Measurements from ENCODE around the gene HOXA6. TPM values are rescaled to one million over a fixed set of nuclear protein-coding genes. Genes with fewer than 3 reads are reported as not detected.

Gene HOXA6
- total and polyA plus RNA-seq, 10 of the 15 experiments (the other 5 are each of a cell fraction or from before 2014, with no cell fraction given) = 0.08 TPM; not detected in 9

DNA sequence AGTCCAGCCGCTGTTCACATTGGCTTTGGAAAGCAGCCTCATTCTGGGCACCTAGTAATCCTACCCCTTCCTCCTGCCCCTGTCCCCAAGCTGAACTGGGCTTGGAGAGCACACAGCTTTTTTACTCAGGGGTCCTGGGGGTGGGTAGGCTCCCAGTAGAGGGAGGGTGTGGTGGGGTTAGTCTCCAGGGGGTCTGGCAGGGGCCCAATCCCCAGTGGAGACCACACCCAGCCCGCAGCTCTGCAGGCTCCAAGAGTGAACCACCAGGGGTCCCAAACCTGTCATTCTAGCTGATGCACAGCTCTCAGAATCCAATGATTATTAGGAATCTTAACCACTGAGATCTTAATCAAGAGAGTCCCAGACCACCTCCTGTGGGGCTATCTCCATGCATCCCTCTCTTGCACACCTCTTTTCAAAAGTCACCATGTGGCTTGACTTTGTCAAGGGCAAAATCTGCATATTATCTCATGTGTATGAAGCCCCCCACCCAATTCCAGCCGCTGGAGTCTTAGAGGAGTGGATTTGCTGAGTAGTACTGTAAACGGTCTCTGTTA, 34.8 kb upstream of the HOXA6 start (continued):
- no peak for TF ChIP-seq CREB1 (IDR thresholded peaks at IDR 0.05; ENCODE audit: low read depth)
- TF ChIP-seq MAX (IDR thresholded peaks at IDR 0.05; ENCODE audit: low read depth, low read length) = no peak
- TF ChIP-seq, protein P1, sequence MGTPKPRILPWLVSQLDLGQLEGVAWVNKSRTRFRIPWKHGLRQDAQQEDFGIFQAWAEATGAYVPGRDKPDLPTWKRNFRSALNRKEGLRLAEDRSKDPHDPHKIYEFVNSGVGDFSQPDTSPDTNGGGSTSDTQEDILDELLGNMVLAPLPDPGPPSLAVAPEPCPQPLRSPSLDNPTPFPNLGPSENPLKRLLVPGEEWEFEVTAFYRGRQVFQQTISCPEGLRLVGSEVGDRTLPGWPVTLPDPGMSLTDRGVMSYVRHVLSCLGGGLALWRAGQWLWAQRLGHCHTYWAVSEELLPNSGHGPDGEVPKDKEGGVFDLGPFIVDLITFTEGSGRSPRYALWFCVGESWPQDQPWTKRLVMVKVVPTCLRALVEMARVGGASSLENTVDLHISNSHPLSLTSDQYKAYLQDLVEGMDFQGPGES (IDR thresholded peaks at IDR 0.05) = no peak
- TF ChIP-seq TCF12 (IDR thresholded peaks at IDR 0.05; ENCODE audit: low read depth, low read length) = no peak
- no peak for TF ChIP-seq NFYB (IDR thresholded peaks at IDR 0.05; ENCODE audit: insufficient read depth, low read depth, low read length)

DNA sequence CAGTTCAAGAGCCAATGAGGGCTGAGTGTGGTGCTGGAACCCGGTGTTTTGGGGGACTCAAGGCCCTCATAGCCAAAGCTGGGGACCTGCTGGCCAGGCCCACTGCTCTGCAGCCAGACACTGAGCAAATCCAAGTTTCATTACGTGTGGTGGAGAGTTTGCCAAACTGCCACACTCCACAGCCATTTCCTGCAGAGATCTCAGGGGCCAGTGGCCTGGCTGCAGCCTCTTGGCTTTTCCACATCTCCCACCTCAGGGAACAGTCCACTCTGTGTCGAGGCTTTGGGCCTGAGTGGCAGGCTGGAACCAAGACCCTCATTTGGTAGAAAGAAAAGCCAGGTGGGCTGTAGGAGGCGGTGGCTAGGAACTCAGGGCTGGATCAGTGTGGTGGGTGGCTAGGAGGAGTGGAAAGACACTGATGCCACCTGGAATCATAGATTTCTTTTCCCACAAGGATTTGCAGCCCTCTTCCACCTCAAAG, 34.3 kb upstream of the HOXA6 start:
- Histone ChIP-seq H3K9me3 (replicated peaks; ENCODE audit: control insufficient read depth, insufficient read depth, low read length) (no peaks in the 10 kb centered on the region; the same call in 2 of the 3 replicates), H3K4me3 (no peak overlapping the region), H3K36me3 (ENCODE audit: control insufficient read depth in 2 of 2, insufficient read depth in 2 of 2, low read length in 1 of 2) (no peaks in the 10 kb centered on the region), H3K4me1 (ENCODE audit: control insufficient read depth, insufficient read depth, low read length) (no peaks in the 10 kb centered on the region), H3K79me2 (ENCODE audit: control insufficient read depth, insufficient read depth, low read length) (no peaks in the 10 kb centered on the region), H3K4me2 (ENCODE audit: control insufficient read depth, insufficient read depth) (no peak overlapping the region), H3K27ac (ENCODE audit: control insufficient read depth, insufficient read depth) (no peak overlapping the region), H4K20me1 (ENCODE audit: control insufficient read depth, insufficient read depth) (no peaks in the 10 kb centered on the region), H3K9ac (ENCODE audit: control insufficient read depth, insufficient read depth, low read length) (no peak overlapping the region), H3K27me3 (replicated peaks in 1 of 2; ENCODE audit: control insufficient read depth in 2 of 2, insufficient read depth in 2 of 2, low read length in 1 of 2) (peaks cover 21 to 38% of the 10 kb centered on the region in 2 experiments), H2AFZ (ENCODE audit: control insufficient read depth, low read depth, low read length) (no peak overlapping the region)
- DNase-seq (ENCODE audit: low read depth, low spot score) = no peak
- POLR2A ChIA-PET = no interaction called here
- no peak for FAIRE-seq
- 2% methylated on average over 4 of the region's 4 CpGs for WGBS (ENCODE audit: insufficient coverage, insufficient replicate concordance, low lambda C conversion rate, missing lambda C conversion rate)
- intact Hi-C loops (cut with micrococcal nuclease; ENCODE audit: unreplicated experiment) (no loop called here), in situ Hi-C loops (cut with MboI) (no loop called here)
- CTCF ChIA-PET = interaction anchor here (1.1 kb wide), 1 partner anchor 16 kb away, joined by 4 read pairs; no protein-coding TSS in a partner anchor
- RAD21 ChIA-PET (ENCODE audit: unreplicated experiment) = no interaction called here
- no peak for ATAC-seq
- SMC1A ChIA-PET (ENCODE audit: uncharacterized antibody, unreplicated experiment) = no interaction called here
- BruUV-seq (replicated peaks) = no TSS peak
- no peak for TF ChIP-seq ZNF622 (IDR thresholded peaks at IDR 0.05)
- TF ChIP-seq, protein P2, sequence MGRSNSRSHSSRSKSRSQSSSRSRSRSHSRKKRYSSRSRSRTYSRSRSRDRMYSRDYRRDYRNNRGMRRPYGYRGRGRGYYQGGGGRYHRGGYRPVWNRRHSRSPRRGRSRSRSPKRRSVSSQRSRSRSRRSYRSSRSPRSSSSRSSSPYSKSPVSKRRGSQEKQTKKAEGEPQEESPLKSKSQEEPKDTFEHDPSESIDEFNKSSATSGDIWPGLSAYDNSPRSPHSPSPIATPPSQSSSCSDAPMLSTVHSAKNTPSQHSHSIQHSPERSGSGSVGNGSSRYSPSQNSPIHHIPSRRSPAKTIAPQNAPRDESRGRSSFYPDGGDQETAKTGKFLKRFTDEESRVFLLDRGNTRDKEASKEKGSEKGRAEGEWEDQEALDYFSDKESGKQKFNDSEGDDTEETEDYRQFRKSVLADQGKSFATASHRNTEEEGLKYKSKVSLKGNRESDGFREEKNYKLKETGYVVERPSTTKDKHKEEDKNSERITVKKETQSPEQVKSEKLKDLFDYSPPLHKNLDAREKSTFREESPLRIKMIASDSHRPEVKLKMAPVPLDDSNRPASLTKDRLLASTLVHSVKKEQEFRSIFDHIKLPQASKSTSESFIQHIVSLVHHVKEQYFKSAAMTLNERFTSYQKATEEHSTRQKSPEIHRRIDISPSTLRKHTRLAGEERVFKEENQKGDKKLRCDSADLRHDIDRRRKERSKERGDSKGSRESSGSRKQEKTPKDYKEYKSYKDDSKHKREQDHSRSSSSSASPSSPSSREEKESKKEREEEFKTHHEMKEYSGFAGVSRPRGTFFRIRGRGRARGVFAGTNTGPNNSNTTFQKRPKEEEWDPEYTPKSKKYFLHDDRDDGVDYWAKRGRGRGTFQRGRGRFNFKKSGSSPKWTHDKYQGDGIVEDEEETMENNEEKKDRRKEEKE (IDR thresholded peaks at IDR 0.05) = no peak
- TF ChIP-seq E2F8 (IDR thresholded peaks at IDR 0.05; ENCODE audit: low read depth, partially characterized antibody) = no peak
- no peak for TF ChIP-seq EZH2 (IDR thresholded peaks at IDR 0.05; ENCODE audit: borderline replicate concordance, control insufficient read depth, low read depth, low read length)
- no peak for TF ChIP-seq SMAD1 (IDR thresholded peaks at IDR 0.05; ENCODE audit: low read depth, partially characterized antibody)
- no peak for TF ChIP-seq NKRF (conservative IDR thresholded peaks at IDR 0.05)
- TF ChIP-seq JUNB (IDR thresholded peaks at IDR 0.05) = no peak
- no peak for TF ChIP-seq ATF7 (IDR thresholded peaks at IDR 0.05; ENCODE audit: low read depth)
- no peak for TF ChIP-seq CBFB (IDR thresholded peaks at IDR 0.05; ENCODE audit: low read depth)

All from GM12878 (cell line).